VCaP (cell line): ENCODE measurements around the gene TMEM62.
A peak's percentile ranks its signal among the peaks of the same experiment; 100 is the strongest.
"Not testable (repeated sequence)": the region's sequence is repeated elsewhere in the genome, so short reads cannot be mapped to it uniquely, and the experiment has no call there.

Source experiments
- H3K27ac ChIP-seq: fragments of 450-650 bp; 2 replicates; pipeline ENCODE4 v1.5.1; 2017
- TF ChIP-seq, protein P1 (sequence below): fragments of 450-650 bp; conservative IDR thresholded peaks from 2 replicates; pipeline ENCODE4 v1.5.1; 2017; ENCODE audit warnings: mild to moderate bottlenecking, moderate library complexity

TMEM62 gene

DNA sequence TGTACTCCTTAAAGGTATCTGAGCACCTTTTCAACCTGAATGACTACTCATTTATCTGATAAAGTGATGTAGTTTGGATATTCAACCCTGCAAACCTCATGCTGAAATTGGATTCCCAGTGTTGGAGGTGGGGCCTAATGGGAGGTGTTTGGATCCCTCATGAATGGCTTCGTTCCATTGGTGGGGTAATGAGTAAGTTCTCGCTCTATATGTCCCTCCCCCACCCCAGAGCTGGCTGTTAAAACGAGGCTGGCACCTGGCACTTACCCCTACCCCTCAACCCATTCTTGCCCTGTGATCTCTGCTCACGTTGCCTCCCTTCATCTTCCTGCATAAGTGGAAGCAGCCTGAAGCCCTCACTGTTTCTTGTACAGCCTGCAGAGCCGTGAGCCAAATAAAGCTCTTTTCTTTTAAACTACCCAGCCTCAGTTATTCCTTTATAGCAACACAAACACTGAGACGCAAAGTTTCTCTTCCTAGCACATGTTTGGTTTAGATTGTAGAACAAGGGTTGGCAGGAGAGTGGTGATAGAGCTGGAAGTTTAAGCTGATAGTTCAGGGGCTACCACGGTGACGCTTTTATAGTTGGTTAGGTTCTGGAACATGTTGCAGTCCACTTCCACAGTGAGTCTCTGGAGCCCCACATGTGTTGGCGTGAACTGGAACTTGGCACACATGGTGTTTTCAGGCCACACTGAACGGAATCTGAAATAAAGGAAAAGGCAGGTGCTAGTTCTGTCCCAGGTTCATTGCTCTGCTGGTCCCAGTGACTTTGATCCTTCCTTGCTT is 63.6 kb downstream of the TMEM62 start:
- TF ChIP-seq, protein P1, sequence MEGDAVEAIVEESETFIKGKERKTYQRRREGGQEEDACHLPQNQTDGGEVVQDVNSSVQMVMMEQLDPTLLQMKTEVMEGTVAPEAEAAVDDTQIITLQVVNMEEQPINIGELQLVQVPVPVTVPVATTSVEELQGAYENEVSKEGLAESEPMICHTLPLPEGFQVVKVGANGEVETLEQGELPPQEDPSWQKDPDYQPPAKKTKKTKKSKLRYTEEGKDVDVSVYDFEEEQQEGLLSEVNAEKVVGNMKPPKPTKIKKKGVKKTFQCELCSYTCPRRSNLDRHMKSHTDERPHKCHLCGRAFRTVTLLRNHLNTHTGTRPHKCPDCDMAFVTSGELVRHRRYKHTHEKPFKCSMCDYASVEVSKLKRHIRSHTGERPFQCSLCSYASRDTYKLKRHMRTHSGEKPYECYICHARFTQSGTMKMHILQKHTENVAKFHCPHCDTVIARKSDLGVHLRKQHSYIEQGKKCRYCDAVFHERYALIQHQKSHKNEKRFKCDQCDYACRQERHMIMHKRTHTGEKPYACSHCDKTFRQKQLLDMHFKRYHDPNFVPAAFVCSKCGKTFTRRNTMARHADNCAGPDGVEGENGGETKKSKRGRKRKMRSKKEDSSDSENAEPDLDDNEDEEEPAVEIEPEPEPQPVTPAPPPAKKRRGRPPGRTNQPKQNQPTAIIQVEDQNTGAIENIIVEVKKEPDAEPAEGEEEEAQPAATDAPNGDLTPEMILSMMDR, result no peak
- no peak overlapping the region for H3K27ac ChIP-seq

DNA sequence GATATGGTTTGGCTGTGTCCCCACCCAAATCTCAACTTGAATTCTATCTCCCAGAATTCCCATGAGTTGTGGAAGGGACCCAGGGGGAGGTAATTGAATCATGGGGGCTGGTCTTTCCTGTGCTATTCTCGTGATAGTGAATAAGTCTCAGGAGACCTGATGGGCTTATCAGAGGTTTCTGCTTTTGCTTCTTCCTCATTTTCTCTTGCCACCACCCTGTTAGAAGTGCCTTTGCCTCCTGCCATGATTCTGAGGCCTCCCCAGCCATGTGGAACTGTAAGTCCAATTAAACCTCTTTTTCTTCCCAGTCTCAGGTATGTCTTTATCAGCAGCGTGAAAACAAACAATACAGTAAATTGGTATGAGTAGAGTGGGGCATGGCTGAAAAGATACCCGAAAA is 64.4 kb downstream of the TMEM62 start:
- not testable (repeated sequence) for H3K27ac ChIP-seq

DNA sequence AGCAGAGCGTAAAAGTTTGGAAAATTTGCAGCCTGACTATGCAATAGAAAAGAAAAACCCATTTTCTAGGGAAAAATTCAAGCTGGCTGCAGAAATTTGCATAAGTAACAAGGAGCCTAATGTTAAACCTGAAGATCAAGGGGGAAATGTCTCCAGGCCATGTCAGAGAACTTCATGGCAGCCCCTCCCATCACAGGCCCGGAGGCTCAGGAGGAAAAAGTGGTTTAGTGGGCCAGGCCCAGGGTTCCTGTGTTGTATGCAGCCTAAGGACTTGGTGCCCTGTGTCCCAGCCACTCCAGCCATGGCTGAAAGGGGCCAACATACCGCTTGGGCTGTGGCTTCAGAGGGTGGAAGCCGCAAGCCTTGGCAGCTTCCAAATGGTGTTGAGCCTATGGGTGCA is 65.2 kb downstream of the TMEM62 start:
- H3K27ac ChIP-seq, result not testable (repeated sequence)

DNA sequence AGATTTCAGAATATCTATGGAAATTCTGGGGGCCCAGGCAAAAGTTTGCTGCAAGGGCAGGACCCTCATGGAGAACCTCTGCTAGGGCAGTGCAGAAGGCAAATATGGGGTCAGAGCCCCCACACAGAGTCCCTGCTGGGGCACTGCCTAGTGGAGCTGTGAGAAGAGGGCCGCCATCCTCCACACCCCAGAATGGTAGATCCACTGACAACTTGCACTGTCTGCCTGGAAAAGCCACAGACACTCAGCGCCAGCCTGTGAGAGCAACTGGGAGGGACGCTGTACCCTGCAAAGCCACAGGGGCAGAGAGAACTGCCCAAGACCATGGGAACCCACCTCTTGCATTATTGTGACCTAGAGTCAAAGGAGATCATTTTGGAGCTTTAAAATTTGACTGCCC is 65.6 kb downstream of the TMEM62 start:
- no peak overlapping the region for H3K27ac ChIP-seq
- TF ChIP-seq, protein P1, result no peak

DNA sequence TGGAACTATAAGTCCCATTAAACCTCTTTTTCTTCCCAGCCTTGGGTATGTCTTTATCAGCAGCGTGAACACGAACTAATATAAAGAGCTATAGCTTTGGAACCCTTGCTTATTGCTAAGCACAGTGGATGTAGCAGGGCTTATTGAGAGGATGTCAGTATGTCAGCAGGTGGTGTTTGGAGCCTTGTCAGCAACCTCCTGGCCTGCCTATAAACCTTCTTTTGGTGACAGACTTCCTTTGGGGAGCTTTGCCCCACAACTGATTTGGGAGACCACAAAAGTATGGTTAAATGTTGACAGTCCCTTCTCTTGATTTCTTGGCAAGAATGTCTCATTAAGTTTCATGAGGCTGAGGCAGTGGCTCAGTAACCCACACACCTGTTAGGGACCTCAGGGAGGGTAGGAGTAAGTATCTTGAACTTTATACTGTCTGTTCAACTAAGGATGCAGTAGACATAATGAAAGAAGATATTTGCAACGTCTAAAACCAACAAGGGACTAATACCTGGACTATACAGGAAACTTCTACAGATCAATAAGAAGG is 66.6 kb downstream of the TMEM62 start:
- H3K27ac ChIP-seq, result no peak overlapping the region
- TF ChIP-seq, protein P1, result no peak

DNA sequence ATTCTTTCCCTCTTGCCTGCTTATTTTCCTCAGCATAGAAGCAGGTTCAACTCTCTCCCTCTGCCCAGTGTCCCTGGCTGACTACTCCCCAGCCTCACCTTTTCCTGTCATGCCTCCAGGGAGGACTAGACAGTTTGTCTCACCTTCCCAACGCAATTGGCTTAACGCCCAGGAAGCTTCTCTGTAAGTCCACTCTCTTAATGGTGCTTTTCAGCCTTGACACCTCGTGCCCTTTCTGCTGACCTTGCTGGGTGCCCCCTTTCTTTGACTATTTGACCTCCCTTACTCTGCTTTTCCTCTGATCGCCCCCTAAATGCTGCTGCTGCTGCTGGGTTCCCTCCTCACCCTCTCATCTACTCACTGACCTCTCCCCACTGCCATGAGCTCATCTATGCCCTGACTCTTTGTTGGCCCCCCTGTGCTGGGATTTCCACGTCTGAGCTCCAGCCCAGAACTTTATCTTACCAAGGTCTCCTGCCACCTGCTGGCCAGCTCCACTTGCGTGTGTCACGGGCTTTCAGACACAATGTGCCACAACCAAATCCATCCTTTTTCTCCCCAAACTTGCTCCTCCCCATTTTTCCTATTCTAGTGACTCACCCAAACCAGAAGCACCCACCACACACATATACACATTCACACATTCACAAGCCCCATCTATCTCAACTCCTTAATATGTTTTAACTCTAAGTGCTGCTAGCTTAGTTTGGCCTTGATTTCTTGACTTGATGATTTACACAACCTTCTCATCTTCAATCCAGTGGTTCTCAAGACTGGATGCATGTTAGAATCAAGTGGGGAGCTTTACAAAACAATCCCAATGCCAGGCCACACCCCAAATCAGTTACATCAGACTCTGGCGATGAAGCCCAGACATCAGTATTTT is 70.9 kb downstream of the TMEM62 start:
- TF ChIP-seq, protein P1, result peak; percentile 74
- H3K27ac ChIP-seq, result no peak overlapping the region

DNA sequence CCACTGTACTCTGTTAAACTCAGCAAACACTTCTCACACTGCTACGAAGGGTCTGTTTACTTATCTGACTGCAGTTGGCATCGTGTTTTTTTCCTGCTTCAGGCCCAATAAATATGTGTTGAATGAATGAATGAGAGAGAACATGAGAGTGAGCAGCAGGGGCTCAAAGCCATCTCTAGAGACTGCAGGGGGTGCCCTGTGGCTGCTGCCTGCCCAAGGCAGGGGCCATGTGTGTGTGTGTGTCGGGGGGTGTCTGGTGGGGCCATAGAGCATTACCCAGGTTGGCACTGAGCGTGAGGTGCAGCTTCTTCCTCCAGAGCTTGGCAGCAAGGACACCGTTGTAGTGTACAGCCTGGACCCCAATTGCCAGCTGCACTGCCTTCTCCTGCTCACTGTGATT is 72.7 kb downstream of the TMEM62 start:
- TF ChIP-seq, protein P1, result no peak

DNA sequence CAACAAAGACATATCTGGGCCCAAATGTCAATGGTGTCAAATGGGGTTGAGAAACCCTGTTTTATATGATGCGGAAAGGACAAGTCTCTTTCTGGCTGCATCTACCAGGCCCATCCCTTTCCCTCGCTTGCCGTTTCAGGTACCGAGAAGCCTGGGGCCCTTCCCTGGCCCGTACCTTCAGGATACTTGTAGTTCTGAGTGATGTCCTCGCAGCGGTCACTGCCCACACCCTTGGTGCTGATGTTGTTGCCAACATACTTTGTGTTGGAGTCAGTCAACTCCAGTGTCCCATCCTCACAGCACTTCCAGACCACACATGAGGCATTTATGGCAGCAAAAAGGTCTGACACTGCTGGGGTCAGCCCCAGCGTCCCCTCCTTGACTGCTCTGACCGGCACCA is 73.6 kb downstream of the TMEM62 start:
- H3K27ac ChIP-seq, result no peak overlapping the region
- TF ChIP-seq, protein P1, result no peak

More for the DNA sequence above, 72.7 kb downstream of the TMEM62 start:
- no peak overlapping the region for H3K27ac ChIP-seq
